HG03066 (cell line): ENCODE results near the gene ZNF45.
A peak's percentile ranks its signal among the peaks of the same experiment; 100 is the strongest.
"Not testable (repeated sequence)": the region's sequence is repeated elsewhere in the genome, so short reads cannot be mapped to it uniquely, and the experiment has no call there.

Experiments
- ATAC-seq: cut with Tn5 transposase; IDR thresholded peaks from one replicate; pipeline ENCODE4 v1.9.1; 2021; ENCODE audit warnings: low read depth; ENCODE audit not compliant: unreplicated experiment

ZNF45 gene

GRCh38 chr19:43934985-43935708 is at the start of gene ZNF45:
Gene ZNF45 (minus strand): TSS chr19:43935282. CDS start chr19:43922185, 13,097 bp downstream.
- ATAC-seq = peak; percentile 88

- no peak for ATAC-seq
Measured at GRCh38 chr19:43984687-43985000, 49.6 kb upstream of the ZNF45 start.

GRCh38 chr19:43983912-43984686 is 49.0 kb upstream of the ZNF45 start, which contains the start of gene ZNF155:
Gene ZNF155 (plus strand): TSS chr19:43984188. CDS start chr19:43988544, 4,356 bp downstream.
- peak; percentile 85 for ATAC-seq

GRCh38 chr19:43983544-43983911 is 48.4 kb upstream of the ZNF45 start:
- ATAC-seq = no peak

- ATAC-seq = no peak
Measured at GRCh38 chr19:43976732-43977131, 41.6 kb upstream of the ZNF45 start.

GRCh38 chr19:43966079-43966694 is 31.1 kb upstream of the ZNF45 start:
- no peak for ATAC-seq

GRCh38 chr19:43960411-43960810 is 25.3 kb upstream of the ZNF45 start:
- ATAC-seq = no peak

GRCh38 chr19:43957891-43958290 is 22.8 kb upstream of the ZNF45 start:
- ATAC-seq = no peak

GRCh38 chr19:43956827-43957226 is 21.7 kb upstream of the ZNF45 start:
- no peak for ATAC-seq

GRCh38 chr19:43950834-43951645 is 16.0 kb upstream of the ZNF45 start, which contains the start of gene ZNF221:
Gene ZNF221 (plus strand): TSS chr19:43951228. CDS start chr19:43962727, 11,499 bp downstream.
- peak; percentile 91 for ATAC-seq

- not testable (repeated sequence) for ATAC-seq
Measured at GRCh38 chr19:43949803-43950202, 14.7 kb upstream of the ZNF45 start.

GRCh38 chr19:43947412-43947811 is 12.3 kb upstream of the ZNF45 start:
- ATAC-seq = not testable (repeated sequence)

GRCh38 chr19:43941209-43941608 is 6.1 kb upstream of the ZNF45 start:
- no peak for ATAC-seq

- ATAC-seq = no peak
Measured at GRCh38 chr19:43940719-43941118, 5.6 kb upstream of the ZNF45 start.

GRCh38 chr19:43939557-43940260 is 4.6 kb upstream of the ZNF45 start:
- ATAC-seq = no peak

- ATAC-seq = no peak
Measured at GRCh38 chr19:43936188-43936587, 1.1 kb upstream of the ZNF45 start.

- ATAC-seq = no peak
Measured at GRCh38 chr19:43934055-43934984, 762 bp downstream of the ZNF45 start.

- ATAC-seq = no peak
Measured at GRCh38 chr19:43928820-43929219, 6.3 kb downstream of the ZNF45 start.

- no peak for ATAC-seq
Measured at GRCh38 chr19:43923875-43924274, 11.2 kb downstream of the ZNF45 start.
